HuH-7.5 (cell line): ENCODE data around the gene NOC3L.
"Not testable (repeated sequence)": the region's sequence is repeated elsewhere in the genome, so short reads cannot be mapped to it uniquely, and the experiment has no call there.

ENCODE experiments used
- DNase-seq: peaks from one replicate; pipeline ENCODE4 v3.0.0; 2011; ENCODE audit warnings: low spot score

Gene NOC3L, protein sequence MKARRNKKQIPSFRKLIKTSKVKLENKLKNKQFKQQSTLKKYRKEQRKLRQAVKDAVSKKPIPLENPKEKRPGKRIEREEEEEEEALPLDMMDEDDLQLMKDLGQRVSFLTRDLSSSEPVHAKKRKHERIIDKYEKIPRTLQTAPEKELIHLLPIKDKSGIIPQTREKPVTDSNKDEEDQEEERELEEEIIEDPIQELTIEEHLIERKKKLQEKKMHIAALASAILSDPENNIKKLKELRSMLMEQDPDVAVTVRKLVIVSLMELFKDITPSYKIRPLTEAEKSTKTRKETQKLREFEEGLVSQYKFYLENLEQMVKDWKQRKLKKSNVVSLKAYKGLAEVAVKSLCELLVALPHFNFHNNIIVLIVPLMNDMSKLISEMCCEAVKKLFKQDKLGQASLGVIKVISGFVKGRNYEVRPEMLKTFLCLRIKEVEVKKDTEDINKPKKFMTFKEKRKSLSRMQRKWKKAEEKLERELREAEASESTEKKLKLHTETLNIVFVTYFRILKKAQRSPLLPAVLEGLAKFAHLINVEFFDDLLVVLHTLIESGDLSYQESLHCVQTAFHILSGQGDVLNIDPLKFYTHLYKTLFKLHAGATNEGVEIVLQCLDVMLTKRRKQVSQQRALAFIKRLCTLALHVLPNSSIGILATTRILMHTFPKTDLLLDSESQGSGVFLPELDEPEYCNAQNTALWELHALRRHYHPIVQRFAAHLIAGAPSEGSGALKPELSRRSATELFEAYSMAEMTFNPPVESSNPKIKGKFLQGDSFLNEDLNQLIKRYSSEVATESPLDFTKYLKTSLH

DNA sequence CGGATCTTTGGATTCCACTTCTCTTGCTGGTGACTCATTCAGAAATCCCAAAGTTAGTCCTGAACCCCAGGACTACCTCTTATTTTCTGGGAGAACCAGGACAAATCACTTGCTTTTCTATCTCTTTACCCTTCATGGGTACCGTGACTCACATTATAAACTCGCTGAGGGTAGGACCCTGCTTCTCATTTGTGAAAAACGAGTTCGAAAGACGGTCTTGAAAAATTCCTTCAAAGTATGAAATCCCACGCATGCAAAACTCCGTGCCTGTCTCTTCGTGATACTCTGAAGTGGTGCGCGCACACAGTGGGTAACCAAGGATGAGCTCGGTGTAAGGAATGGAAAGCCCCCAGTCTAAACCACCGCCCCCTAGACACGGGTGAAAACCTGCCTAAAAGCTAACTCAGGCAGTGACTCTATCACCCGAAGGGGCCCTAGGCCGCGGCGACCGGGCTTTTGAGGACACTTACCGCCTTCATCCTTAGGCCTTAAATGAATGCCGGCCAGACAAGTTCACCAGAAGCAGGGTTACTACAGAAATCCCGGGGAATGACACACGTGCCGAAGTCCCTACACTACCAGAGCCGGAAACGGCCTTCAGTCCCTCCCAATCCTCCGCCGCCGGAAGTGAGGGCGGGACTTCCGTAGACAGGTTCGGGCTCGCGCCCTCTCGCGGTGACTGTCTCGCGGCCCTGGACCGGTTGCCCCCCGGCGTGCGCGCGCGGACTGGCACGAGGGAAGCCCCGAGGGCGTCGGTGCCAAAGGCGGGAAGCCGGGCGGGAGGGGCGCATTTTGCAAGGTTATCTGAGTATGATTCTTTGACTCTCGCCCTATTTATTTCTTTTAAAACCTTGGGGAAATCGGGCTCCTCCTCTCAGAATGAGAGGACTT, at the start of gene NOC3L:
Gene NOC3L (minus strand): TSS at position 580 of the 891 bp plus-strand sequence. CDS start 101 bp downstream, at position 479.
- DNase-seq, result peak; percentile 81

DNA sequence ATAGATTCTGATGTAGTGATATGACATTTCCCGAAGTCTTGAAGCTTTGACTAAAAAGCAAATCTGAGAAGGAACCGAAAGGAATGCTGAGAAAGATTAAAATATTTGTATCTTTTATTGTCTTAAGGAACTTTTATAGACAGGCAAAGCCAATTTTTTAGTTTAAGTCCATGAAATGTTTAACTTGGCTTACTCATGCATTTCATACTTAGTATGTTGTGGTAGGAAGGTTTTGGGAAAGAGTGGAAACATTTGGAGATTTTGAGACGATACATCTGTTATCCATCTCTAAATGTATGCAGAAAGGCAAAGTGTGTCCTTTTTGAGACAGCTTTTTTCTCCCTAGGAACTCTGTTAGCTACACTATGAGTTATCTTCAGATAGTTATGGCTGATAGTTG, 49.7 kb upstream of the NOC3L start:
- no peak for DNase-seq

DNA sequence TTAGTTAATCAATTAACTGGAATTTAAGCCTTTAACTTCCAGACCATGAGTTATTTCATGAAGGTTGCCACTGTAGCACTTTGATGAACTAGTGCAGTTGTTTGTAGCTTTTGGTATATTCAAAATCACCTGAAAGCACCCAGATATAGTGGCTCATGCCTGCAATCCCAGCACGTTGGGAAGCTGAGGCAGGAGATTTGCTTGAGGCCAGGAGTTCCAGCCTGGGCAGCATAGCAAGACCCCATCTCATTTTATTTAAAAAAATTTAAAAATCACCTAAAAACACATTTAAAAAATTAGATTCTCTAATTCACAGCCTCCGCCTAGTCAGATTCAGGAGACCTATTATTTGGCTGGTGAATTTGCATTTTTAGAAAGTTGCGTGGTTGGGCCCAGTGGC, 48.6 kb upstream of the NOC3L start:
- DNase-seq, result no peak

DNA sequence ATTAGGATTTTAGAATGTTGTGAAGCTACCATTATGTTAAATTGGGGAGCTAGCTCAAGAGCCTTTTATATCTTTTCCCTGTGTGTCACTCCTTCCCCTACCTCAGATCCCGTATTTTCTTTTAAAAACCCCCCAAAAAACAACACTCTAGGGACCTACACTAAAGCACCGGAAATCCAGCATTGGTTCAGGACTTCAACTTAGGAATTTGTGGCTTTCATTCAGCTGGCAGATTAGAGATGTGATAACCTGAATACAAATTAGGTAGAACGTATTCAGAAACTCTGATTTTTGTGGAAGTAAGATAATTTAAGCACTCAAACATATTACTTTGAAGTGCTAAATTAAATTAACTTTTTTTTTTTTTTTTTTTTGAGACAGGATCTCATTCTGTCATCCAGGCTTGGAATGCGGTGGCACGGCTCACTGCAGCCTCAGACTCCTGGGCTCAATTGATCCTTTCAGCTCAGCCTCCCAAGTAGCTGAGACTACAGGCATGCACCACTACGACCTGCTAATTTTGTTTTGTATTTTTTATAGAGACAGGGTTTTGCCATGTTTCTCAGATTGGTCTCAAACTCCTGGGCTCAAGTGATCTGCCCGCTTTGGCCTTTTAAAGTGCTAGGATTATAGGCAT, 46.4 kb upstream of the NOC3L start:
- DNase-seq, result no peak

DNA sequence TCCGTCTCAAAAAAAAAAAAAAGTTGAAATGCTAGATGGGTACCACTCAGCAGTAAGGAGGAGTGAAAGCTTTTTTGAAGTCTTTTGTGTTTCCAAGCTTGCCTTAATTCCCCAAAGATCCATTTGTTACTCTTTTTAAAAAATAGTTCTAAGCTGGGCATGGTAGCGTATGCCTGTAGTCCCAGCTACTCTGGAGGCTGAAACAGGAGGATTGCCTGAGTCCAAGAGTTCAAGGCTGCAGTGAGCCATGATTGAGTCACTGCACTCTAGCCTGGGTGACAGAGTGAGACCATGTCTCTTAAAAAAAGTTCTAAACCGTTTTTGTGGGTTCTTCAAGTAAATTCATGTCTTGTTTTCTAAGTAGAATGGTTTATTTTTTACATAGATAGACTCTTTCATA, 44.9 kb upstream of the NOC3L start:
- no peak for DNase-seq

DNA sequence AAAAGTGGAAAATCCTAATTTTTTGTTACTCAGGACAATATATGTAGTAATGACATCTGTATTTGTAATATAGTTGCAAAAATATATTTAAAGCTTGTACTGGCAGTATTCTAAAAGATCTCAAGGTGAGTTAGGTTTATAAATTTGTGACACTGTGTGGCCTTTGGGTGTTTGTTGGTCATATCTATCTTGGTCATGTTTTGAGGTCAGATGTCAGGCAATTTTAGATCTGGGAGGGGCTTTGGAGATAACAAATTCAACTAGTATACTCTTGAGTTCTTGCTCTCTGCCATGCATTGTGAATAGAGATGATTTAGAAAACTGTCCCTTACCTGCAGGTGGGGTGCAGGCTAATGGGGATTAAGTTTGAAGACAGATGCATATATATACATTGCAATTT, 42.7 kb upstream of the NOC3L start:
- DNase-seq, result no peak

DNA sequence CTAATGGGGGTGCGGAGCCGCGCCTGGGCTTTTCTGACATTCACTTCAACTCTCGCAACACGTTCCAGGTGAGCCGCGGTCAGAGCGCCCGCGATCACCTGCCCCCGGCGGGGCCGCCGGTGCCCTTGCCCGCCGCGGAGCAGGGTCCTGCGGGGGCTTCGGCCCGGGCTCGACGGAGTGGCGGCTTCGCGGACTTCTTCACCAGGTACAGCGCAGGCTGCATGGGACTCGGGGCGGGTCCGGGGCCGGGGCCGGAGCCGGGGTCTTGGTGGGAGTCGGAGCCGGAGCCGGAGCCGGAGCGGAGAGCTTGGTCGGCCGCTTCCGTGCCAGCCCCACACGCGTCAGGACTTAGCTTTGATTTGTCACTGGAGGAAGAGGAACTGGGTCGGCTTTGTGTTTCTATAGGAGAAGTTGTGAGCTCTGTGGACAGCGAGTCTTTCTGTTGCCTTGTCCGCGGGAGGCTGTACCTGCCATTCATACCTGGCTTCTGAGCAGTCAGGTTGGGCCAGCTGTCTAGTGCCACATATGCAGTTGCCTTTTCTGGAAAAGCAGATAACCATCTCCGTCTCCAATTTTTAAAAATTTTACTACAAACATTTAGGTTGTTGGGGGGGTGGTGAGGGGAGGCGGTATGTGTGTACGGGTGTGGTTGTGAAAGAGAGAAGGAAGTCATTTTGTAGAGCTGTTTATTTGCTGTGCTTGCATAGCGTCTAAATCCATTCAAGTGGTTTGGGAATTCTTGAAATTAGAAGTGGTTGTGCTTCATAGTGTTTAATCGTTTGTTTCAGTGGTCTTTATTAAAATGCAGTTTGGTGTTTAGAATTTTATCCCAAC, 40.9 kb upstream of the NOC3L start:
- peak; percentile 55 for DNase-seq

DNA sequence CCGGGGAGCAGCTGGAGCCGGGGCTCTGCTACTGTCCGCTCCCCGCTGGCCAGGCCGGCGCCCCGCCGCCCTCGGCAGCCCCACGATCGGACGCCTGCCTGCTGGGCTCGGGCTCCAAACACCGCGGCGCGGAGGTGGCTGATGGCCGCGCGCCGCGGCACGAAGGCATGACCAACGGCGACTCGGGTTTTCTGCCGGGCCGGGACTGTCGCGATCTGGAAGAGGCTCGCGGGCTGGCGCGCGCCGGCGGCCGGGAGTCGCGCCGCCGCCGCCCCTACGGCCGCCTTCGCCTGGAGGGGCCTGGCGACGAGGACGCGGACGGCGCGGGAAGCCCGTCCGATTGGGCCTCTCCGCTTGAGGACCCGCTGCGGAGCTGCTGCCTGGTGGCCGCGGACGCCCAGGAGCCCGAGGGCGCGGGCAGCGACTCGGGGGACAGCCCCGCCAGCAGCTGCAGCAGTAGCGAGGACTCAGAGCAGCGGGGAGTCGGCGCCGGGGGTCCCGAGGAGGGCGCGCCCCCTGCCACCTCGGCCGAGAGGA, 40.2 kb upstream of the NOC3L start:
- peak; percentile 42 for DNase-seq

DNA sequence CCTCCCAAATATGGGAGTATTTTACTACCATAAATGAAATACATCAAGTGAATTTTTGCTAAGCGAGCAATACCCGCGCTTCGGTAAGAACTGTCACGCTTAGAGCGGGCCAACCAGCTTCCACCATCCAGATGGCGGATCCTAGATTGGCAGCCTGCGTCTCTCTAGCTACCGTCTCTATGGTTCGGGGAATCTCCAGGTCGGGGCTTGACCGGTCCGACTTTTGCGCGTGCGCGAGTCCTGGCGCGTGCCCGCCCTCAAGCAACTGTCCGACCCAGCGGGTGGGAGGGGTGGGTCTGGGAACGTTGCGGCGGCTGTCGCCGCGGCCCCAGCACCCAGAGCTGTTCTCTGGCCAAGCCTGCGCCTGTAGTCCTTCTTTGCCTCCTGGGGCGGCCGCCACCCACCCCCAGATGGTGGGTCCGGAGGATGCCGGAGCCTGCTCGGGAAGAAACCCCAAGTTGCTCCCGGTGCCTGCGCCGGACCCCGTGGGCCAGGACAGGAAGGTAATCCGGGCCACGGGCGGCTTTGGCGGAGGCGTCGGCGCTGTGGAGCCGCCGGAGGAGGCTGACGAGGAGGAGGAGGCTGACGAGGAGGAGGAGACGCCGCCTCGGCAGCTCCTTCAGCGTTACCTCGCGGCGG, 39.6 kb upstream of the NOC3L start, which contains the start of gene TBC1D12:
Gene TBC1D12 (plus strand): TSS at position 338 of the 639 bp plus-strand sequence. CDS start 73 bp downstream, at position 411.
- DNase-seq, result peak; percentile 92

DNA sequence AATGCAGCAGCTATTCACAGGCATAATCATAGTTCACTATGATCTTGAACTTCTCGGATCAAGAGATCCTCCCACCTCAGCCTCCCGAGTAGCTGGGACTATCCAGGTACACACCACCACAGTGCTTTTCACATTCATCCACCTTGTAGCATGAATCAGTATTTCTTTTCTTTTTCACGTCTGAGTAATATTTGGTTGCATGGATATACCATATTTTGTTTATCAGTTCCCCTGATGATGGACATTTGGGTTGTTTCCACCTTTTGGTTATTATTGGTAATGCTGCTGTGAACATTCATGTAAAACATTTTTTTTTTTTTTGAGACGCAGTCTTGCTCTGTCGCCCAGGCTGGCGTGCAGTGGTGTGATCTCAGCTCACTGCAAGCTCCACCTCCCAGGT, 36.0 kb upstream of the NOC3L start:
- no peak for DNase-seq

DNA sequence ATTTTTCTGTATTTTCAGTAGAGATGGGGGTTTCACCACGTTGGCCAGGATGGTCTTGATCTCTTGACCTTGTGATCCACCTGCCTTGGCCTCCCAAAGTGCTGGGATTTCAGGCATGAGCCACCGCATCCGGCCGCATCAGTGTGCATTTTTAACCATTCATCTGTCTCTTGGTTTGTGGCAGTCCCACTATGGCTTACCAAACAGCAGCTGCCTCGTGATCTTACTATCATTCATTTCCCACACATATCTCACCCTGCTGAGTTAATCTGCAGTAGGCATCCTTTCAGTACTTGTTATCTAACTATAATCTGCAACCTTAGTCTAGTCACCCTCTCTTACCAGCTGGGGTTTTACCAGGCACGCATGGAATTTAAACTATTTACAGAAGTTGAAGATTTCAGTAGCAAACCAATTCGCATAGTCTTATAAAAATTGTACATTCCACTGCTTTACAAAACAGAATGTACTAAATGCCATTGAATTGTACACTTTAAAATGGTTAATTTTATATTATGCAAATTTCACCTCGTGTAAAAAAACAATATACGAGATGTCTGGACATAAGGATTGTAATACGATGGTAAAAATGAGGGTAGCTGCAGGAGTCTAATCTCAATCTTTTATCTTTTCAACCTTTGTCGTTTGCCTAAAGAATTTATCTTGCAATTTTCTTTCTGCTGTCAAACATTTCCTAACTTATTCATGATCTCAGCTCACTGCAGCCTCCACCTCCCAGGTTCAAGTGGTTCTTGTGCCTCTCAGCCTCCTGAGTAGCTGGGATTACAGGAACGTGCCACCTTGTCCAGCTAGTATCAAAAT, 35.0 kb upstream of the NOC3L start:
- no peak for DNase-seq

DNA sequence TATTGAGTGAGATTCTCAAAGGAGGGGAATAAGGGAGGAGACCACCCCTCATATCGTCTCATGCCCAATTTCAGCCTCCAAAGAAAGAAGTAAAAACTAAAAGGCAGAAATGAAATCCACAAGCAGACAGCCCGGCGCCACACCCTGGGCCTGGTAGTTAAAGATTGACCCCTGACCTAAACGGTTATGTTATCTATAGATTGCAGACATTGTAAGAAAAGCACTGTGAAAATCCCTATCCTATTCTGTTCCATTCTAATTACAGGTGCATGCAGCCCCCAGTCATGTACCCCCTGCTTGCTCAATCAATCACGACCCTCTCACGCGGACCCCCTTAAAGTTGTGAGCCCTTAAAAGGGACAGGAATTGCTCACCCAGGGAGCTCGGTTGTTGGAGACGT, 29.4 kb upstream of the NOC3L start:
- not testable (repeated sequence) for DNase-seq

DNA sequence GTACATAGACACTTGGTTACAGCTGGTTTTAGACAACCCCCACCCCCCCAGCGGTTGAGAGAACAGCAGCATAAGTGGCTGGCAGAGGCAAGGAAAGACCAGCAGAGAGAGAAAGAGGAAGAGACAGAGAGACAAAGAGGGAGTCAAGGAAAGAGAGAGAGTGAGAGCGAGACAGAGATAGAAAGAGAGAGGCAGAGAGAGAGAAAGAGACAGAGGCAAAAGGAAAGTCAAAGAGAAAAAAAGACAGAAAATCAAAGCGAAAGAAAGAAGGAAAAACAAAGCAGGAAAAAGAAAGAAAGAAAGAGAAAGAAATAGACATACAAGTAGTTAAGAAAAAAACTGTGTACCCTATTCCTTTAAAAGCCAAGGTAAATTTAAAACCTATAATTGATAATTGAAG, 23.0 kb upstream of the NOC3L start:
- DNase-seq, result not testable (repeated sequence)

DNA sequence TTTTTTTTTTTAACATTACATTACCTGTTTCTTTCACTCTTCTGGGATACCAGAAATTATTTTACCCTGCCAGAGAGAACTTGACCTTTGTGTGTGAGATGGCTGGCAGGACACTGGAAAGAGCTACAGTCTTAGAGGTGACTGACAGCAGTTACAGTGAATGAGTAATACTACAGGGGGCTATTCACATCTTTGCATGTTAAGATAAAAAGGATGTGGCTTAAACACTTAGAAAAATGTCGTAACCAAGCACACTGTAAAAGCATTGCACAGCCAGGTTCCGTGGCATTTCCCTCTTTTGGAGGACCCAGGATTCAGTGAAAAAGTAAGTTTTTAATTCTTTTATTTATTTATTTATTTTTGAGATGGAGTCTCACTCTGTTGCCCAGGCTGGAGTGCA, 20.8 kb upstream of the NOC3L start:
- DNase-seq, result no peak

DNA sequence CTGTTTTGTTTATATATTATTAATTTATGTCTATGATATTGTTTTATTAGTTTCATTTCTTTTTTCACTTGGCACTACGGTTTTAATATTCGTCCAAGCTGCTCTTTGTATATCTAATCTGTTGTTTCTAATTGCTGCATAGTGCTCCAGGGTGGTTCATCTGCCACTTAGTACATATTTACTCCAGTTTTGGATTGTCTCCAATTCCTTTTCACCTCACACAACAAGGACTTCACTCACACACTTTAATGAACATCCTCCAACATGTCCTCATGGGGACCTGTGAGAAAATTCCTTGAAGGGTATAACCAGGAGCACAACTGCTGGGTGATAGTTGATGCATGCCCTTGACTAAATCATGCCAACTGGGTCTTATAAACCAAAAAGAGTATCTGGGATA, 14.1 kb upstream of the NOC3L start:
- no peak for DNase-seq

DNA sequence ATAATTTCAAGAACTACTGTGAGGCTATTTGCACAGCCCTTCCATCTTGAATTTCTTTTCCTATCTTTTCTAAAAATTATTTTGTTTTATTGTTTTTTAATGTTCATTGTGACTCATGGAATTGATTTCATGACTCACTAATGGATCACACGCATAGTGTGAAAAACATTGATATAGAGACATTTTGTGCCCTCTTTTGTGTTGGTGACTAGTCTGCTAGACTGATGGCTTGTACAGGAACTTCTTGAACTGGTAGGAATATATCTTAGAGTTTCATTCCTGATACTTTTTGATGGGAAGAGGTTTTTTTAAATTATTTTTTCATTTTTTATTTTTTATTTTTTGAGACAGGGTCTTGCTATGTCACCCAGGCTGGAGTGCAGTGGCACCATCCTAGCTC, 12.6 kb upstream of the NOC3L start:
- no peak for DNase-seq

DNA sequence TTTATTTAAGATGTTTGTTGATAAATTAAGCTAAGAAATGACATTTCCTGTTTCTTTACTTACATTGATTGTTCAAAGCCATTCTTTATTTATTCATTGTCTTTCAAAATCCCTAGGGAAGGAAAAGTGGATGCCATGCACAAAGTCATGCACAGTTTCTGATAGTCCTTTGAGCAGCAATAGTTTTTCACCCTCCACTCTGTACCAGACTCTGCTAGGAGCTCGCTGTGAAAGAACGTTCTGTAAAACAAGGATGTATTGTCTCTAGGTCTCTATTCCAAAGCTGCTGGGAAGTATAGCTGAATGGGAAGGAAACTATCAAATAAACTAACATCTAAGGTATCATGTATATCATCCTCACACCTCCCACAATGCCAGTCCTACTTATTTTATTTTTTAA, 7.8 kb upstream of the NOC3L start:
- no peak for DNase-seq

DNA sequence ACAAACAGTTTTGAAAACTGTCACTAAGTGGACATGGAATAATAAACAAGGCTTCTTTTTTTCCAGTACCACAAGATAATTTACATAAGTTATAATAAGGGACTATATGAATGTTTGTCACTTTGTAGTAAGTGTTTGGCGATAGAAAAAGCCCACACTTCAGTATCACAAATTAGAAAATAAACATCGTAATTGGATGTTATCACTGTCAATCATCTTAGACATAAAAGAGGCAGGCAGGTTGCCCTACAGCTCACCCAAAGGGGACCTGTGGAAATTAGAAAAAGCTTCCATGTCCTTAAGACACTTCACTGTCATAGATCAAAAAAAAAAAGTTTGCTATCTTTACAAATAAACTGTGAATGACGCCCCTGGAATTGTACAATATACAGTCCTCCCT, 3.6 kb upstream of the NOC3L start:
- DNase-seq, result no peak

DNA sequence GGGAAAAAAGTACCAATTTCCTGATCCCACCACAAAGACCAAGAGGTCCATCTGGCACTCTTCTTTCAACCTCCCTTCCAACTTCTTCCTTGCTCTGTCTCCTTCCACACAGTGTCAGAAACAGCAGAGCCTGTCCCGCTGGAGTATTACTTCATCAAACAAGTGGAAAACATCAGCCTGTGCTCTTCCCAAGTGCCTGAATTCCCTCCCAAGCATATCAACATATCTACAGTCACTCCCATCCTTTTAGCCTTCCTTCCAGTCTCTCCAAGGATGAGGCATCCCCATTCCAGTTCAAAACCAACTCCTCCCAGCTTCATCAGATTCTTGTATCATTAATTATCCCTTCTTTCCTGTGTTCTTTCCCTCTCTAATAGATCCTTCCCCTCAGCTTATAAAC, 1.7 kb upstream of the NOC3L start:
- DNase-seq, result no peak
